ENCODE data around the gene CMA1. TPM values are rescaled to one million over a fixed set of nuclear protein-coding genes. Genes with fewer than 3 reads are reported as not detected.
"Not testable (repeated sequence)": the region's sequence is repeated elsewhere in the genome, so short reads cannot be mapped to it uniquely, and the experiment has no call there.

The CMA1 gene
- total RNA-seq, 1 experiment from 2014 or later, result not detected

- in situ Hi-C loops (cut with HindIII; ENCODE audit: low pct_unique_long_range_greater_than_20kb, low sequenced_read_pairs); DNase-seq (ENCODE audit: low read depth, low spot score): not testable (repeated sequence)
These were observed 28.1 kb downstream of the CMA1 start for GRCh38 chr14:24479999-24480398.

DNA sequence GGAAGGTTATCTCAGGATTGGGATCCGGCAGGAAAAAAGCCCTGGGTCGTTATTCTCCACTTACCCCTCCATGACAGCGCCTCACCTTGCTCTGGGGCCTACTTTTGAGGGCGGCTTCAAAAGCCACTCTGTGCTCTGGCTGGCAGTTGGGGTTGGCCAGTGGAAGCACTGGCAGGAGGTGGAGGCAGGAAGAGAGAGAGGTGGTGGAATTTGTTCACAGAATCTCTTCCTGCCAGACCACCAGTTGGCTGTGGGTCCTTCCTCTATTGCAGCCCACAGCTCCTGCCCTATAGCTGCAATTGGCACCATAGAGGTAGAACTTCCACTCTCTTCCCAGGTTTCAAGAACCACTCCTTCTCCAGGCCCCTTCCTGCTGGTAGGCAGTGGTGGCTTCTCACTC is 32.8 kb downstream of the CMA1 start:
- in situ Hi-C loops (cut with HindIII; ENCODE audit: low pct_unique_long_range_greater_than_20kb, low sequenced_read_pairs), result no loop called here
- no peak for DNase-seq (ENCODE audit: low read depth, low spot score)

DNA sequence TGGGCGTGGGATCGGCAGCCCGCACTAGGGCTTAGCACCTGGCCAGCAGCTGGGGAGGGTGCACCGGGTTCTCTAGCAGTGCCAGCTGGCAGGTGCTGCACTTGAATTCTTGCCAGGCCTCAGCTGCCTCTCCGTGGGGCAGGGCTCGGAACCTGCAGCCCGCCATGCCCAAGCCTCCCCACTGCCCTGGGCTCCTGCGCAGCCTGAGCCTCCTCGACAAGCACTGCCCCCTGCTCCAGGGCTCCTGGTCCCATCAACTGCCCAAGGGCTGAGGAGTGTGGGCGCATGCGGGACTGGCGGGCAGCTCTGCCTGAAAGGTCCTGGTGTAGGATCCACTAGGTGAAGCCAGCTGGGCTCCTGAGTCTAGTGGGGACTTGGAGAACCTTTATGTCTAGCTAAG is 34.9 kb downstream of the CMA1 start:
- DNase-seq (ENCODE audit: low read depth, low spot score), result no peak
- in situ Hi-C loops (cut with HindIII; ENCODE audit: low pct_unique_long_range_greater_than_20kb, low sequenced_read_pairs), result no loop called here

GRCh38 chr14:24470450-24470849 is 37.6 kb downstream of the CMA1 start:
- DNase-seq (ENCODE audit: low read depth, low spot score); in situ Hi-C loops (cut with HindIII; ENCODE audit: low pct_unique_long_range_greater_than_20kb, low sequenced_read_pairs): not testable (repeated sequence)

DNA sequence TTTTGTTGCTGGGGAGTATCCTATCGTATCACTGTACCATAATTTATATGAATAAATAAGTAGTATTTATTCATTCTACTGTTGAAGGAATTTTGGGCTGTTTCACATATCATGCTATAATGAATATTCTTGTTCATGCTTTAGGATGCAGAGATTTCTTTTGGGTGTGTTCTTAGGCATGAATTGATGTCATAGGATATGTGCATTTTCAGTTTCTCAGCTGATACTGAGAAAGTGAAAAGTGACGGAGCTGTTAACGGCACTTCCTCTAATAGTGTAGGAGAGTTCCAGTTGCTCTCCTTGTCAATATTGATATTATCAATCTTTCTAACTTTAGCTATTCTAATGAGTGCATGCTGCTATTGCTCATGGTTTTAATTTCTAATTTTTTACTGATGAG is 42.3 kb downstream of the CMA1 start:
- DNase-seq (ENCODE audit: low read depth, low spot score), result no peak
- in situ Hi-C loops (cut with HindIII; ENCODE audit: low pct_unique_long_range_greater_than_20kb, low sequenced_read_pairs), result no loop called here

GRCh38 chr14:24465368-24465767 is 42.7 kb downstream of the CMA1 start:
- DNase-seq (ENCODE audit: low read depth, low spot score), result no peak
- in situ Hi-C loops (cut with HindIII; ENCODE audit: low pct_unique_long_range_greater_than_20kb, low sequenced_read_pairs), result no loop called here

DNA sequence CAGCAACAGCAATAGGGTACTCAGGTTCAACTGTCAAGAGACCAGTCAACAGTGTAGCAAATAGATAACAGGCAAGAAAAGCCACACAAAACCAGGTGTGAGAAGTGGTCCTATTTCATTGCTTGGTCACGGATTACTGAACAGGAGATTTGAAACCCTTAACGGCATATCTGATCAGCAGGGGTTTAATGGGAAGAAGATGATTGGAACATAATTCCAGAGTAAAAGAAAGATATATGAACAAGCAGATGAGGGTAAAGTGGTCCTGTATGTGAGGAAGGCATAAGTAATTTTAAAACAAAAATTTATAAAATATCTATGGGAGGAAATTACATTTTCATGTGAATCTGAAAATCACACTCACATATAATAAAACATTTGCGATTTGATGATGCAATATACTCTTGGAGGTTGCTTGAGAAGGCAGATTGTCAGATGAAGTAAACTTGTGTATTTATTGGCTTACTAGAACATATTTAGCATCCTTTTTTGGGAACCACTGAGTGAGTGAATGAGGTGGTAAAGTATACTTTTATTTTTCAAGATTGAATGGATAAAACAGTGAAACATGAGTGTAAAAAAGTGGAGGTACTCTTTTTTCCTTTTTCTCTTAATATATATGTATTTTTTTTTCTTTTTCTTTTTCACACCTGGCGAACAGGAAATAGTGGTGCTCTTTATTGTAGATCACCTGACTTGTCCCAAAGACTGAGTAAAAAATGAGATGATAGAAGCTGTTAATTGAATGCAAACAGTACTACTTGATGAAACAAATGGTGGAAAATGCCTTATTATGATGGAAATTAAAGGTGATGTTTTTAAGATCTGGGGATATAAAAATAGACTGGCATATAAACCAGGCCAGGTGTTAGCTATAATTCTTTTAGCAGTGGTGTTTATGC is 43.9 kb downstream of the CMA1 start:
- DNase-seq (ENCODE audit: low read depth, low spot score), result no peak
- in situ Hi-C loops (cut with HindIII; ENCODE audit: low pct_unique_long_range_greater_than_20kb, low sequenced_read_pairs), result no loop called here

- DNase-seq (ENCODE audit: low read depth, low spot score), result no peak
- in situ Hi-C loops (cut with HindIII; ENCODE audit: low pct_unique_long_range_greater_than_20kb, low sequenced_read_pairs), result no loop called here
These were observed 44.8 kb downstream of the CMA1 start for GRCh38 chr14:24463017-24463883.

- in situ Hi-C loops (cut with HindIII; ENCODE audit: low pct_unique_long_range_greater_than_20kb, low sequenced_read_pairs), result no loop called here
- DNase-seq (ENCODE audit: low read depth, low spot score), result no peak
These were observed 46.7 kb downstream of the CMA1 start for GRCh38 chr14:24461336-24461735.

- in situ Hi-C loops (cut with HindIII; ENCODE audit: low pct_unique_long_range_greater_than_20kb, low sequenced_read_pairs), result no loop called here
- no peak for DNase-seq (ENCODE audit: low read depth, low spot score)
These were observed 48.7 kb downstream of the CMA1 start for GRCh38 chr14:24459331-24459730.

DNA sequence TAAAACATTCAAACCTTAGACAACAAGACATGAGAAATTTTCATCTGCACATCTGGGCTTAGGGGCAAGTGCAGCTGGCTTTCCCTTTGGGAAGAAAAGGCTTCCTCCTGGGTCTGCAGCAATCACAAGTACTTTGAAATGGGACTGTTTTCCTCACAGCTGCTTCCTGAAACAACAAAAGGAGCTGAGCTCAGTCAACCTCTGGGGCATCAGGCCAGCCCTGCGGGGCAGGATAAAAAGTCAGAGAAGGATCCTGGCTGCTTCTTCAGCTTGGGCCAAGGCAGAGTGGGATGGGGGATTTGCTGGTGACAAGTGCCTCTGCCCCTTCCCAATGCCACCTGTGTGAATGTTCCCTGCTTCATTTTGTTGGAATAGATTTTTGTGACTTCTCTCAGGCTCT is 49.3 kb downstream of the CMA1 start:
- DNase-seq (ENCODE audit: low read depth, low spot score), result no peak
- in situ Hi-C loops (cut with HindIII; ENCODE audit: low pct_unique_long_range_greater_than_20kb, low sequenced_read_pairs), result no loop called here

GRCh38 chr14:24456980-24457379 is 51.1 kb downstream of the CMA1 start:
- in situ Hi-C loops (cut with HindIII; ENCODE audit: low pct_unique_long_range_greater_than_20kb, low sequenced_read_pairs), result no loop called here
- DNase-seq (ENCODE audit: low read depth, low spot score), result no peak

Other genes with a start within 250 kb of the CMA1 start
- 0.08 TPM in 1 of 2 replicates, not detected in the other for gene TGM1, start 245.1 kb downstream of the CMA1 start, total RNA-seq (2014; rRNA removed; shearing (Covaris generic))
- 23.9 and 25.7 TPM in 2 replicates for gene RABGGTA, start 236.7 kb downstream of the CMA1 start, total RNA-seq (2014; rRNA removed; shearing (Covaris generic))
- 0.82 and 3.8 TPM in 2 replicates for gene DHRS1, start 208.5 kb downstream of the CMA1 start, total RNA-seq (2014; rRNA removed; shearing (Covaris generic))
- gene NOP9, start 208.4 kb downstream of the CMA1 start, total RNA-seq (2014; rRNA removed; shearing (Covaris generic)), result 22.9 and 25.1 TPM in 2 replicates
- 0.35 and 0.48 TPM in 2 replicates for gene CIDEB, start 200.3 kb downstream of the CMA1 start, total RNA-seq (2014; rRNA removed; shearing (Covaris generic))
- gene LTB4R2, start 198.1 kb downstream of the CMA1 start, total RNA-seq (2014; rRNA removed; shearing (Covaris generic)), result 2.3 and 3.2 TPM in 2 replicates
- 0.98 and 1.7 TPM in 2 replicates for gene LTB4R, start 196.8 kb downstream of the CMA1 start, total RNA-seq (2014; rRNA removed; shearing (Covaris generic))
- gene ADCY4, start 173.2 kb downstream of the CMA1 start, total RNA-seq (2014; rRNA removed; shearing (Covaris generic)), result not detected in 2 replicates
- gene RIPK3, start 168.3 kb downstream of the CMA1 start, total RNA-seq (2014; rRNA removed; shearing (Covaris generic)), result not detected in 2 replicates
- gene NFATC4, start 140.1 kb downstream of the CMA1 start, total RNA-seq (2014; rRNA removed; shearing (Covaris generic)), result 0.05 and 0.53 TPM in 2 replicates
- 0.05 TPM in 1 of 2 replicates, not detected in the other for gene NYNRIN, start 109.3 kb downstream of the CMA1 start, total RNA-seq (2014; rRNA removed; shearing (Covaris generic))
- gene CBLN3, start 78.6 kb downstream of the CMA1 start, total RNA-seq (2014; rRNA removed; shearing (Covaris generic)), result 0.11 and 0.24 TPM in 2 replicates
- gene KHNYN, start 78.3 kb downstream of the CMA1 start, total RNA-seq (2014; rRNA removed; shearing (Covaris generic)), result 30.9 and 37.5 TPM in 2 replicates
- gene SDR39U1, start 65.5 kb downstream of the CMA1 start, total RNA-seq (2014; rRNA removed; shearing (Covaris generic)), result 6.2 and 12.5 TPM in 2 replicates
- gene CTSG, start 68.0 kb upstream of the CMA1 start, total RNA-seq (2014; rRNA removed; shearing (Covaris generic)), result not detected in 2 replicates
- not detected in 2 replicates for gene GZMH, start 101.4 kb upstream of the CMA1 start, total RNA-seq (2014; rRNA removed; shearing (Covaris generic))
- not detected in 2 replicates for gene GZMB, start 125.9 kb upstream of the CMA1 start, total RNA-seq (2014; rRNA removed; shearing (Covaris generic))